ENCODE measurements around the gene PTBP3. TPM values are rescaled to one million over a fixed set of nuclear protein-coding genes. Genes with fewer than 3 reads are reported as not detected.
"Not testable (repeated sequence)": the region's sequence is repeated elsewhere in the genome, so short reads cannot be mapped to it uniquely, and the experiment has no call there.

The PTBP3 gene
- total and polyA plus RNA-seq, 2 donors (not counting 1 experiment from before 2014, with no cell fraction given), result 16.7 to 28.7 TPM

- Histone ChIP-seq H3K4me2 (ENCODE audit: extremely low read depth, insufficient read depth, low read length) (no peak overlapping the region), H3K9me3 (ENCODE audit: control insufficient read depth, insufficient read depth, low read depth, low read length) (no peaks in the 10 kb centered on the region), H3K36me3 (ENCODE audit: control insufficient read depth, insufficient read depth, low read length) (no peaks in the 10 kb centered on the region), H3K79me2 (ENCODE audit: control insufficient read depth, insufficient read depth, low read length) (no peaks in the 10 kb centered on the region), H4K20me1 (ENCODE audit: control insufficient read depth, extremely low read depth, insufficient read depth, low read length) (no peaks in the 10 kb centered on the region), H3K27me3 (ENCODE audit: control insufficient read depth, insufficient read depth, low read length) (no peaks in the 10 kb centered on the region), H3K4me1 (ENCODE audit: control insufficient read depth, extremely low read depth, insufficient read depth, low read length) (no peaks in the 10 kb centered on the region), H2AFZ (ENCODE audit: low read length) (no peak overlapping the region), H3K4me3 (replicated peaks in 1 of 4; ENCODE audit: control extremely low read depth in 1 of 4, insufficient read depth in 1 of 4, low read depth in 3 of 4, low read length in 4 of 4) (no peak overlapping the region), H3K27ac (ENCODE audit: insufficient read depth, low read length) (no peak overlapping the region), H3K9ac (ENCODE audit: insufficient read depth, low read length) (no peak overlapping the region)
- DNase-seq (ENCODE audit: low read depth in 2 of 2), result no peak
- no peak for TF ChIP-seq CTCF (conservative IDR thresholded peaks at IDR 0.05 in 1 of 2, IDR thresholded peaks at IDR 0.05 in 1 of 2; ENCODE audit: low read depth in 1 of 2, low read length in 2 of 2)
- no peak for TF ChIP-seq EZH2 (IDR thresholded peaks at IDR 0.05; ENCODE audit: low read length, missing control alignments)
Observed at GRCh38 chr9:112285056-112285455, 48.4 kb downstream of the PTBP3 start.

GRCh38 chr9:112283582-112284253, 49.7 kb downstream of the PTBP3 start:
- H3K27ac ChIP-seq (ENCODE audit: insufficient read depth, low read length), result no peak overlapping the region
- H3K9me3 ChIP-seq (ENCODE audit: control insufficient read depth, insufficient read depth, low read depth, low read length), result no peaks in the 10 kb centered on the region
- H3K36me3 ChIP-seq (ENCODE audit: control insufficient read depth, insufficient read depth, low read length), result no peaks in the 10 kb centered on the region
- no peak overlapping the region for H2AFZ ChIP-seq (ENCODE audit: low read length)
- no peaks in the 10 kb centered on the region for H3K79me2 ChIP-seq (ENCODE audit: control insufficient read depth, insufficient read depth, low read length)
- TF ChIP-seq EZH2 (IDR thresholded peaks at IDR 0.05; ENCODE audit: low read length, missing control alignments) (no peak), CTCF (conservative IDR thresholded peaks at IDR 0.05 in 1 of 2, IDR thresholded peaks at IDR 0.05 in 1 of 2; ENCODE audit: low read depth in 1 of 2, low read length in 2 of 2) (no peak)
- H3K27me3 ChIP-seq (ENCODE audit: control insufficient read depth, insufficient read depth, low read length), result no peaks in the 10 kb centered on the region
- no peak for DNase-seq (ENCODE audit: low read depth in 2 of 2)
- H4K20me1 ChIP-seq (ENCODE audit: control insufficient read depth, extremely low read depth, insufficient read depth, low read length), result no peaks in the 10 kb centered on the region
- H3K4me2 ChIP-seq (ENCODE audit: extremely low read depth, insufficient read depth, low read length), result no peak overlapping the region
- no peaks in the 10 kb centered on the region for H3K4me1 ChIP-seq (ENCODE audit: control insufficient read depth, extremely low read depth, insufficient read depth, low read length)
- H3K9ac ChIP-seq (ENCODE audit: insufficient read depth, low read length), result no peak overlapping the region
- H3K4me3 ChIP-seq (replicated peaks in 1 of 4; ENCODE audit: control extremely low read depth in 1 of 4, insufficient read depth in 1 of 4, low read depth in 3 of 4, low read length in 4 of 4), result no peak overlapping the region

- not testable (repeated sequence) for H3K4me3 ChIP-seq (replicated peaks in 1 of 4; ENCODE audit: control extremely low read depth in 1 of 4, insufficient read depth in 1 of 4, low read depth in 3 of 4, low read length in 4 of 4); H3K79me2 ChIP-seq (ENCODE audit: control insufficient read depth, insufficient read depth, low read length); H3K4me2 ChIP-seq (ENCODE audit: extremely low read depth, insufficient read depth, low read length); DNase-seq (ENCODE audit: low read depth in 2 of 2); H2AFZ ChIP-seq (ENCODE audit: low read length); H3K4me1 ChIP-seq (ENCODE audit: control insufficient read depth, extremely low read depth, insufficient read depth, low read length); H3K9ac ChIP-seq (ENCODE audit: insufficient read depth, low read length); H3K27ac ChIP-seq (ENCODE audit: insufficient read depth, low read length); H3K27me3 ChIP-seq (ENCODE audit: control insufficient read depth, insufficient read depth, low read length); H3K9me3 ChIP-seq (ENCODE audit: control insufficient read depth, insufficient read depth, low read depth, low read length); H3K36me3 ChIP-seq (ENCODE audit: control insufficient read depth, insufficient read depth, low read length); H4K20me1 ChIP-seq (ENCODE audit: control insufficient read depth, extremely low read depth, insufficient read depth, low read length)
Observed at GRCh38 chr9:112282841-112283240, 50.6 kb downstream of the PTBP3 start.

Data from fibroblast of lung (primary cell).